ENCODE data around the gene TRIM7.

GRCh38 chr5:181217111-181217802, 12.3 kb upstream of the TRIM7 start:
- TF ChIP-seq CTCF (conservative IDR thresholded peaks at IDR 0.05; ENCODE audit: low read depth, low read length): 0 out of 2 replicates have a peak, but pooled peaks have one; percentile 12
- no peak for TF ChIP-seq EZH2 (IDR thresholded peaks at IDR 0.05; ENCODE audit: borderline replicate concordance, low read depth, low read length, poor library complexity, severe bottlenecking)
